Endothelial cell (in vitro differentiated cells): ENCODE data around the gene SENP2. TPM values are rescaled to one million over a fixed set of nuclear protein-coding genes. Genes with fewer than 3 reads are reported as not detected.
"Not testable (repeated sequence)": the region's sequence is repeated elsewhere in the genome, so short reads cannot be mapped to it uniquely, and the experiment has no call there.

Experiments used
- DNase-seq: peaks from one replicate; pipeline ENCODE4 v3.0.0; 2021; ENCODE audit warnings: low spot score
- H3K27ac Mint-ChIP-seq: one replicate; pipeline ENCODE4 v1.8.0; 2021; ENCODE audit warnings: mixed read lengths, inconsistent platforms; ENCODE audit not compliant: unreplicated experiment
- H3K27me3 Mint-ChIP-seq: one replicate; pipeline ENCODE4 v1.8.0; 2021; ENCODE audit warnings: mild to moderate bottlenecking, moderate library complexity, mixed read lengths, inconsistent platforms; ENCODE audit not compliant: unreplicated experiment
- H3K36me3 Mint-ChIP-seq: one replicate; pipeline ENCODE4 v1.8.0; 2021; ENCODE audit warnings: mild to moderate bottlenecking, low read depth, mixed read lengths, inconsistent platforms; ENCODE audit not compliant: unreplicated experiment
- H3K4me1 Mint-ChIP-seq: one replicate; pipeline ENCODE4 v1.8.0; 2021; ENCODE audit warnings: mild to moderate bottlenecking, mixed read lengths, inconsistent platforms; ENCODE audit not compliant: unreplicated experiment
- H3K4me3 Mint-ChIP-seq: one replicate; pipeline ENCODE4 v1.8.0; 2021; ENCODE audit warnings: mild to moderate bottlenecking, mixed read lengths, inconsistent platforms; ENCODE audit not compliant: unreplicated experiment
- H3K9me3 Mint-ChIP-seq: one replicate; pipeline ENCODE4 v1.8.0; 2021; ENCODE audit warnings: mixed read lengths, inconsistent platforms; ENCODE audit not compliant: unreplicated experiment
- CTCF ChIP-seq: fragments of 200-600 bp; sonication (generic); IDR thresholded peaks from one replicate; pipeline ENCODE4 v1.5.0; 2021; ENCODE audit warnings: antibody characterized with exemption; ENCODE audit not compliant: unreplicated experiment
- total RNA-seq: library from RNA; stranded (reverse); fragmentation: NEBNext Ultra II Directional; extraction: Animal tissue kit (Norgen Biotek cat#: 25700); gene quantifications from one replicate; pipeline ENCODE4 v1.2.1, GENCODE V29; 2021; ENCODE audit not compliant: unreplicated experiment

The SENP2 gene
- total RNA-seq, 1 donor from 2014 or later, result 34.0 TPM

- H3K4me1 Mint-ChIP-seq, result peaks cover 7% of the 10 kb centered on the region
- peak; percentile 84 for DNase-seq
- H3K27me3 Mint-ChIP-seq, result peaks cover 12% of the 10 kb centered on the region
- no peak overlapping the region for H3K4me3 Mint-ChIP-seq
- H3K36me3 Mint-ChIP-seq, result peaks cover 49% of the 10 kb centered on the region
- peak; percentile 95 for TF ChIP-seq CTCF
- H3K27ac Mint-ChIP-seq, result no peak overlapping the region
- H3K9me3 Mint-ChIP-seq, result no peaks in the 10 kb centered on the region
Observed at GRCh38 chr3:185659942-185660921, 74.1 kb downstream of the SENP2 start.

GRCh38 chr3:185661296-185661695 lies 75.2 kb downstream of the SENP2 start:
- not testable (repeated sequence) for H3K9me3 Mint-ChIP-seq, DNase-seq, H3K4me1 Mint-ChIP-seq, H3K4me3 Mint-ChIP-seq, H3K27ac Mint-ChIP-seq
- Mint-ChIP-seq H3K36me3 (peaks cover 49% of the 10 kb centered on the region), H3K27me3 (peaks cover 12% of the 10 kb centered on the region)

GRCh38 chr3:185661772-185662171 lies 75.7 kb downstream of the SENP2 start:
- peak overlapping the region; percentile 44 for H3K27ac Mint-ChIP-seq
- H3K4me3 Mint-ChIP-seq, result peak overlapping the region; percentile 51
- peaks cover 47% of the 10 kb centered on the region for H3K36me3 Mint-ChIP-seq
- no peak for DNase-seq
- peaks cover 8% of the 10 kb centered on the region for H3K27me3 Mint-ChIP-seq
- H3K4me1 Mint-ChIP-seq, result peaks cover 7% of the 10 kb centered on the region
- TF ChIP-seq CTCF, result no peak
- H3K9me3 Mint-ChIP-seq, result no peaks in the 10 kb centered on the region

GRCh38 chr3:185663929-185664328 lies 77.8 kb downstream of the SENP2 start:
- H3K27ac Mint-ChIP-seq, result no peak overlapping the region
- no peak for DNase-seq
- H3K4me3 Mint-ChIP-seq, result no peak overlapping the region
- peaks cover 30% of the 10 kb centered on the region for H3K36me3 Mint-ChIP-seq
- peaks cover 5% of the 10 kb centered on the region for H3K27me3 Mint-ChIP-seq
- TF ChIP-seq CTCF, result no peak
- no peaks in the 10 kb centered on the region for H3K9me3 Mint-ChIP-seq
- H3K4me1 Mint-ChIP-seq, result peaks cover 4% of the 10 kb centered on the region

GRCh38 chr3:185667574-185667973 lies 81.5 kb downstream of the SENP2 start:
- no peaks in the 10 kb centered on the region for H3K4me1 Mint-ChIP-seq
- DNase-seq, result no peak
- H3K27ac Mint-ChIP-seq, result no peak overlapping the region
- no peak for TF ChIP-seq CTCF
- H3K9me3 Mint-ChIP-seq, result no peaks in the 10 kb centered on the region
- H3K4me3 Mint-ChIP-seq, result no peak overlapping the region
- peaks cover 3% of the 10 kb centered on the region for H3K27me3 Mint-ChIP-seq
- peaks cover 34% of the 10 kb centered on the region for H3K36me3 Mint-ChIP-seq
